HEK293 (cell line): ENCODE data around the gene VPS13D.

ENCODE experiments used
- CTCF ChIA-PET: fragments of 350-600 bp; formaldehyde crosslinking; extraction: SDS; loops from one replicate; lab custom pipeline; 2021; ENCODE audit warnings: antibody characterized with exemption; lab: Yijun Ruan, JAX
- POLR2A ChIA-PET: fragments of 300-600 bp; formaldehyde crosslinking; extraction: SDS; loops from one replicate; lab custom pipeline; 2020; ENCODE audit warnings: antibody characterized with exemption, inconsistent platforms; lab: Yijun Ruan, JAX
- H3K27ac ChIP-seq: fragments of 200-500 bp; sonication (Bioruptor generic); 2 replicates; pipeline ENCODE4 v1.5.1; 2014; ENCODE audit warnings: low read depth, low read length, control low read depth, inconsistent platforms; ENCODE audit errors: extremely low read depth
- H3K36me3 ChIP-seq, 2 experiments: fragments of 200-500 bp in 1 of 2; sonication (Bioruptor generic) in 1 of 2; 1 replicate in 1 of 2; 2 replicates in 1 of 2; pipeline ENCODE4 v1.5.1; 2014 to 2017; ENCODE audit warnings: inconsistent platforms in 2 of 2, low read length in 2 of 2; ENCODE audit not compliant: control insufficient read depth in 2 of 2, insufficient read depth in 1 of 2
- H3K4me1 ChIP-seq: fragments of 200-500 bp; sonication (Bioruptor generic); 2 replicates; pipeline ENCODE4 v1.5.1; 2014; ENCODE audit warnings: mild to moderate bottlenecking, low read length, inconsistent platforms; ENCODE audit not compliant: control insufficient read depth, insufficient read depth
- H3K4me3 ChIP-seq: 2 replicates; pipeline ENCODE4 v1.5.1; 2011; ENCODE audit warnings: low read depth, mild to moderate bottlenecking, control low read depth, low read length, moderate library complexity
- H3K9me3 ChIP-seq: fragments of 200-500 bp; sonication (Bioruptor generic); 2 replicates; pipeline ENCODE4 v1.5.1; 2014; ENCODE audit warnings: low read depth, low read length, inconsistent platforms; ENCODE audit not compliant: control insufficient read depth, insufficient read depth
- KLF1 ChIP-seq: fragments of 450-650 bp; formaldehyde crosslinking; IDR thresholded peaks from 2 replicates; pipeline ENCODE4 v1.5.1; 2016; ENCODE audit warnings: missing biosample characterization, missing genetic modification characterization
- OVOL3 ChIP-seq: fragments of 450-650 bp; formaldehyde crosslinking; IDR thresholded peaks from 2 replicates; pipeline ENCODE4 v1.5.1; 2016; ENCODE audit warnings: missing biosample characterization, missing genetic modification characterization
- PRDM6 ChIP-seq: fragments of 450-650 bp; formaldehyde crosslinking; IDR thresholded peaks from 2 replicates; pipeline ENCODE4 v1.5.1; 2017; ENCODE audit warnings: missing biosample characterization, missing genetic modification characterization
- SALL2 ChIP-seq: fragments of 450-650 bp; formaldehyde crosslinking; IDR thresholded peaks from 2 replicates; pipeline ENCODE4 v1.5.0; 2017; ENCODE audit warnings: missing biosample characterization, mild to moderate bottlenecking, missing genetic modification characterization, borderline replicate concordance
- ZBTB1 ChIP-seq: fragments of 450-650 bp; formaldehyde crosslinking; IDR thresholded peaks from 2 replicates; pipeline ENCODE4 v1.5.1; 2016; ENCODE audit warnings: missing biosample characterization, missing genetic modification characterization
- ZBTB11 ChIP-seq: fragments of 450-650 bp; formaldehyde crosslinking; conservative IDR thresholded peaks from 2 replicates; pipeline ENCODE4 v1.5.1; 2016; ENCODE audit warnings: low read depth, missing biosample characterization, missing genetic modification characterization
- ZBTB48 ChIP-seq: fragments of 450-650 bp; formaldehyde crosslinking; IDR thresholded peaks from 2 replicates; pipeline ENCODE4 v1.5.1; 2016; ENCODE audit warnings: missing biosample characterization, missing genetic modification characterization
- ZEB2 ChIP-seq: fragments of 450-650 bp; formaldehyde crosslinking; IDR thresholded peaks from 2 replicates; pipeline ENCODE4 v1.5.1; 2016; ENCODE audit warnings: missing biosample characterization, missing genetic modification characterization
- ZFHX2 ChIP-seq: fragments of 450-650 bp; formaldehyde crosslinking; conservative IDR thresholded peaks from 2 replicates; pipeline ENCODE4 v1.5.1; 2016; ENCODE audit warnings: missing biosample characterization, missing genetic modification characterization
- ZNF473 ChIP-seq: fragments of 450-650 bp; formaldehyde crosslinking; IDR thresholded peaks from 2 replicates; pipeline ENCODE4 v1.5.1; 2017; ENCODE audit warnings: missing biosample characterization, missing genetic modification characterization
- ZNF558 ChIP-seq: fragments of 450-650 bp; formaldehyde crosslinking; IDR thresholded peaks from 2 replicates; pipeline ENCODE4 v1.5.1; 2016; ENCODE audit warnings: missing biosample characterization, missing genetic modification characterization
- ZNF561 ChIP-seq: fragments of 450-650 bp; IDR thresholded peaks from 2 replicates; pipeline ENCODE4 v1.5.1; 2018; ENCODE audit warnings: missing biosample characterization, missing genetic modification characterization, borderline replicate concordance
- ZNF621 ChIP-seq: fragments of 450-650 bp; formaldehyde crosslinking; IDR thresholded peaks from 2 replicates; pipeline ENCODE4 v1.5.1; 2017; ENCODE audit warnings: missing biosample characterization, missing genetic modification characterization
- ZNF624 ChIP-seq: fragments of 450-650 bp; formaldehyde crosslinking; IDR thresholded peaks from 2 replicates; pipeline ENCODE4 v1.5.1; 2017; ENCODE audit warnings: missing biosample characterization, missing genetic modification characterization
- ZNF670 ChIP-seq: fragments of 450-650 bp; formaldehyde crosslinking; IDR thresholded peaks from 2 replicates; pipeline ENCODE4 v1.5.1; 2016; ENCODE audit warnings: missing biosample characterization, missing genetic modification characterization, low read depth
- ZNF785 ChIP-seq: fragments of 450-650 bp; formaldehyde crosslinking; IDR thresholded peaks from 2 replicates; pipeline ENCODE4 v1.5.1; 2016; ENCODE audit warnings: missing biosample characterization, missing genetic modification characterization
- ZNF837 ChIP-seq: fragments of 450-650 bp; formaldehyde crosslinking; IDR thresholded peaks from 2 replicates; pipeline ENCODE4 v1.5.1; 2016; ENCODE audit warnings: missing biosample characterization, missing genetic modification characterization
- TF ChIP-seq, protein P1 (sequence below): fragments of 450-650 bp; formaldehyde crosslinking; IDR thresholded peaks from 2 replicates; pipeline ENCODE4 v1.5.1; 2016; ENCODE audit warnings: missing biosample characterization, missing genetic modification characterization
- TF ChIP-seq, protein P2 (sequence below): fragments of 450-650 bp; formaldehyde crosslinking; IDR thresholded peaks from 2 replicates; pipeline ENCODE4 v1.5.1; 2017; ENCODE audit warnings: missing biosample characterization, mild to moderate bottlenecking, missing genetic modification characterization, moderate library complexity
- TF ChIP-seq, protein P3 (sequence below): fragments of 450-650 bp; formaldehyde crosslinking; IDR thresholded peaks from 2 replicates; pipeline ENCODE4 v1.5.1; 2017; ENCODE audit warnings: missing biosample characterization, missing genetic modification characterization
- TF ChIP-seq, protein P4 (sequence below): fragments of 450-650 bp; IDR thresholded peaks from 2 replicates; pipeline ENCODE4 v1.5.1; 2018; ENCODE audit warnings: missing biosample characterization, mild to moderate bottlenecking, missing genetic modification characterization

Gene VPS13D

DNA sequence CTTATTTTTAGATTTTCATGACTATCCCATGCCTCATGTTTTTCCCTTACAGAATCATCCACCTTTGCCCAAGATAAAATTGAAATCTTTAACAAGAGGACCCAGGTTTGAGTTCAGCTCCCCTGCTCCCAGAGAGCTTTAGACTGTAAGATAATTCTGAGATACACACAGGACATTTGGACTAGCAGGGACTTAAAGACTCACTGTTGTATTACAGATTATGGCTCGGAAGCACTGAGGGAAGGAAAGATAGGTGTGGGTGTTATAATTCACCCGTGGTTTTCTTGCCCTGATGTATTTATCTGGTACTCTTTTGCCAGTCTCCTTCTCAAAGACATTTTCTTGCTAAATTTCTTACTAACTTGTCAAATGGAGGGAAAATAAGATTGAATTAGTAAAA is 238.5 kb downstream of the VPS13D start:
- ChIA-PET CTCF (interaction anchor here (1.1 kb wide), 1 partner anchor 10 kb away, joined by 3 read pairs; no protein-coding TSS in a partner anchor), POLR2A (no interaction called here)
- TF ChIP-seq ZNF624 (tag by site-specific recombination) (no peak), ZNF785 (tag by site-specific recombination) (no peak), ZFHX2 (tag by site-specific recombination) (no peak)
- TF ChIP-seq, protein P1, sequence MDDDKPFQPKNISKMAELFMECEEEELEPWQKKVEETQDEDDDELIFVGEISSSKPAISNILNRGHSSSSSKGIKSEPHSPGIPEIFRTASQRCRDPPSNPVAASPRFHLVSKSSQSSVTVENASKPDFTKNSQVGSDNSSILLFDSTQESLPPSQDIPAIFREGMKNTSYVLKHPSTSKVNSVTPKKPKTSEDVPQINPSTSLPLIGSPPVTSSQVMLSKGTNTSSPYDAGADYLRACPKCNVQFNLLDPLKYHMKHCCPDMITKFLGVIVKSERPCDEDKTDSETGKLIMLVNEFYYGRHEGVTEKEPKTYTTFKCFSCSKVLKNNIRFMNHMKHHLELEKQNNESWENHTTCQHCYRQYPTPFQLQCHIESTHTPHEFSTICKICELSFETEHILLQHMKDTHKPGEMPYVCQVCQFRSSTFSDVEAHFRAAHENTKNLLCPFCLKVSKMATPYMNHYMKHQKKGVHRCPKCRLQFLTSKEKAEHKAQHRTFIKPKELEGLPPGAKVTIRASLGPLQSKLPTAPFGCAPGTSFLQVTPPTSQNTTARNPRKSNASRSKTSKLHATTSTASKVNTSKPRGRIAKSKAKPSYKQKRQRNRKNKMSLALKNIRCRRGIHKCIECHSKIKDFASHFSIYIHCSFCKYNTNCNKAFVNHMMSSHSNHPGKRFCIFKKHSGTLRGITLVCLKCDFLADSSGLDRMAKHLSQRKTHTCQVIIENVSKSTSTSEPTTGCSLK (tag by site-specific recombination): no peak
- H3K4me1 ChIP-seq: peaks cover 7% of the 10 kb centered on the region
- no peak overlapping the region for H3K27ac ChIP-seq
- peaks cover 0 to 9% of the 10 kb centered on the region in 2 experiments; a peak in 1 of 3 replicates for H3K36me3 ChIP-seq
- no peak overlapping the region for H3K4me3 ChIP-seq
- H3K9me3 ChIP-seq: no peaks in the 10 kb centered on the region

GRCh38 chr1:12469493-12469892 is 239.7 kb downstream of the VPS13D start:
- peaks cover 7% of the 10 kb centered on the region for H3K4me1 ChIP-seq
- no peaks in the 10 kb centered on the region for H3K9me3 ChIP-seq
- POLR2A ChIA-PET: no interaction called here
- CTCF ChIA-PET: interaction anchor here (0.6 to 1.0 kb wide), 2 partner anchors 19 to 190 kb away, joined by 3 read pairs; no protein-coding TSS in a partner anchor
- H3K36me3 ChIP-seq: peaks cover 0 to 12% of the 10 kb centered on the region in 2 experiments; a peak in 1 of 3 replicates
- H3K27ac ChIP-seq: no peak overlapping the region; the same call in 1 of the 2 replicates
- no peak overlapping the region for H3K4me3 ChIP-seq
- TF ChIP-seq PRDM6 (peak; percentile 60), ZBTB11 (tag by site-specific recombination) (no peak), ZBTB48 (tag by site-specific recombination) (no peak), ZNF837 (tag by site-specific recombination) (no peak), ZBTB1 (no peak), ZNF473 (tag by site-specific recombination) (no peak), ZNF558 (tag by site-specific recombination) (0 out of 2 replicates have a peak, but pooled peaks have one; percentile 10), ZNF670 (tag by site-specific recombination) (no peak), KLF1 (tag by site-specific recombination) (no peak), SALL2 (tag by site-specific recombination) (no peak), OVOL3 (no peak), ZNF561 (tag by site-specific recombination) (0 out of 2 replicates have a peak, but pooled peaks have one; percentile 24), ZNF621 (tag by site-specific recombination) (no peak), ZEB2 (no peak)
- TF ChIP-seq, protein P2, sequence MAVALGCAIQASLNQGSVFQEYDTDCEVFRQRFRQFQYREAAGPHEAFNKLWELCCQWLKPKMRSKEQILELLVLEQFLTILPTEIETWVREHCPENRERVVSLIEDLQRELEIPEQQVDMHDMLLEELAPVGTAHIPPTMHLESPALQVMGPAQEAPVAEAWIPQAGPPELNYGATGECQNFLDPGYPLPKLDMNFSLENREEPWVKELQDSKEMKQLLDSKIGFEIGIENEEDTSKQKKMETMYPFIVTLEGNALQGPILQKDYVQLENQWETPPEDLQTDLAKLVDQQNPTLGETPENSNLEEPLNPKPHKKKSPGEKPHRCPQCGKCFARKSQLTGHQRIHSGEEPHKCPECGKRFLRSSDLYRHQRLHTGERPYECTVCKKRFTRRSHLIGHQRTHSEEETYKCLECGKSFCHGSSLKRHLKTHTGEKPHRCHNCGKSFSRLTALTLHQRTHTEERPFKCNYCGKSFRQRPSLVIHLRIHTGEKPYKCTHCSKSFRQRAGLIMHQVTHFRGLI (tag by site-specific recombination): no peak
- TF ChIP-seq, protein P3, sequence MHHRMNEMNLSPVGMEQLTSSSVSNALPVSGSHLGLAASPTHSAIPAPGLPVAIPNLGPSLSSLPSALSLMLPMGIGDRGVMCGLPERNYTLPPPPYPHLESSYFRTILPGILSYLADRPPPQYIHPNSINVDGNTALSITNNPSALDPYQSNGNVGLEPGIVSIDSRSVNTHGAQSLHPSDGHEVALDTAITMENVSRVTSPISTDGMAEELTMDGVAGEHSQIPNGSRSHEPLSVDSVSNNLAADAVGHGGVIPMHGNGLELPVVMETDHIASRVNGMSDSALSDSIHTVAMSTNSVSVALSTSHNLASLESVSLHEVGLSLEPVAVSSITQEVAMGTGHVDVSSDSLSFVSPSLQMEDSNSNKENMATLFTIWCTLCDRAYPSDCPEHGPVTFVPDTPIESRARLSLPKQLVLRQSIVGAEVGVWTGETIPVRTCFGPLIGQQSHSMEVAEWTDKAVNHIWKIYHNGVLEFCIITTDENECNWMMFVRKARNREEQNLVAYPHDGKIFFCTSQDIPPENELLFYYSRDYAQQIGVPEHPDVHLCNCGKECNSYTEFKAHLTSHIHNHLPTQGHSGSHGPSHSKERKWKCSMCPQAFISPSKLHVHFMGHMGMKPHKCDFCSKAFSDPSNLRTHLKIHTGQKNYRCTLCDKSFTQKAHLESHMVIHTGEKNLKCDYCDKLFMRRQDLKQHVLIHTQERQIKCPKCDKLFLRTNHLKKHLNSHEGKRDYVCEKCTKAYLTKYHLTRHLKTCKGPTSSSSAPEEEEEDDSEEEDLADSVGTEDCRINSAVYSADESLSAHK: no peak
- TF ChIP-seq, protein P4, sequence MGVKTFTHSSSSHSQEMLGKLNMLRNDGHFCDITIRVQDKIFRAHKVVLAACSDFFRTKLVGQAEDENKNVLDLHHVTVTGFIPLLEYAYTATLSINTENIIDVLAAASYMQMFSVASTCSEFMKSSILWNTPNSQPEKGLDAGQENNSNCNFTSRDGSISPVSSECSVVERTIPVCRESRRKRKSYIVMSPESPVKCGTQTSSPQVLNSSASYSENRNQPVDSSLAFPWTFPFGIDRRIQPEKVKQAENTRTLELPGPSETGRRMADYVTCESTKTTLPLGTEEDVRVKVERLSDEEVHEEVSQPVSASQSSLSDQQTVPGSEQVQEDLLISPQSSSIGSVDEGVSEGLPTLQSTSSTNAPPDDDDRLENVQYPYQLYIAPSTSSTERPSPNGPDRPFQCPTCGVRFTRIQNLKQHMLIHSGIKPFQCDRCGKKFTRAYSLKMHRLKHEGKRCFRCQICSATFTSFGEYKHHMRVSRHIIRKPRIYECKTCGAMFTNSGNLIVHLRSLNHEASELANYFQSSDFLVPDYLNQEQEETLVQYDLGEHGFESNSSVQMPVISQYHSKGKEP (tag by site-specific recombination): peak; percentile 49; the same call in 1 of the 2 replicates
